ENCODE data around the gene NMU.

- TF ChIP-seq, protein P1, sequence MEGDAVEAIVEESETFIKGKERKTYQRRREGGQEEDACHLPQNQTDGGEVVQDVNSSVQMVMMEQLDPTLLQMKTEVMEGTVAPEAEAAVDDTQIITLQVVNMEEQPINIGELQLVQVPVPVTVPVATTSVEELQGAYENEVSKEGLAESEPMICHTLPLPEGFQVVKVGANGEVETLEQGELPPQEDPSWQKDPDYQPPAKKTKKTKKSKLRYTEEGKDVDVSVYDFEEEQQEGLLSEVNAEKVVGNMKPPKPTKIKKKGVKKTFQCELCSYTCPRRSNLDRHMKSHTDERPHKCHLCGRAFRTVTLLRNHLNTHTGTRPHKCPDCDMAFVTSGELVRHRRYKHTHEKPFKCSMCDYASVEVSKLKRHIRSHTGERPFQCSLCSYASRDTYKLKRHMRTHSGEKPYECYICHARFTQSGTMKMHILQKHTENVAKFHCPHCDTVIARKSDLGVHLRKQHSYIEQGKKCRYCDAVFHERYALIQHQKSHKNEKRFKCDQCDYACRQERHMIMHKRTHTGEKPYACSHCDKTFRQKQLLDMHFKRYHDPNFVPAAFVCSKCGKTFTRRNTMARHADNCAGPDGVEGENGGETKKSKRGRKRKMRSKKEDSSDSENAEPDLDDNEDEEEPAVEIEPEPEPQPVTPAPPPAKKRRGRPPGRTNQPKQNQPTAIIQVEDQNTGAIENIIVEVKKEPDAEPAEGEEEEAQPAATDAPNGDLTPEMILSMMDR (IDR thresholded peaks at IDR 0.05; ENCODE audit: low read depth, low read length): no peak
- no peak for TF ChIP-seq POLR2A (IDR thresholded peaks at IDR 0.05; ENCODE audit: extremely low read depth, insufficient read length)
- TF ChIP-seq, protein P2, sequence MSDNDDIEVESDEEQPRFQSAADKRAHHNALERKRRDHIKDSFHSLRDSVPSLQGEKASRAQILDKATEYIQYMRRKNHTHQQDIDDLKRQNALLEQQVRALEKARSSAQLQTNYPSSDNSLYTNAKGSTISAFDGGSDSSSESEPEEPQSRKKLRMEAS (IDR thresholded peaks at IDR 0.05; ENCODE audit: low read depth, low read length): no peak
- no peak for TF ChIP-seq MYC (IDR thresholded peaks at IDR 0.05; ENCODE audit: low read depth, low read length)
These were observed 88.2 kb downstream of the NMU start for GRCh38 chr4:55547918-55548317.

Measured in NB4 (cell line).